Mesodermal cell (in vitro differentiated cells): ENCODE results near the gene ACVR2B.

Source experiments
- H3K27ac ChIP-seq: 2 replicates; pipeline ENCODE4 v1.7.0; 2013; ENCODE audit warnings: mild to moderate bottlenecking, low read depth, low read length, moderate library complexity; ENCODE audit not compliant: severe bottlenecking
- H3K36me3 ChIP-seq: 2 replicates; pipeline ENCODE4 v1.7.1; 2013; ENCODE audit warnings: mild to moderate bottlenecking, low read length, moderate library complexity; ENCODE audit not compliant: control insufficient read depth, insufficient read depth
- H3K4me1 ChIP-seq: one replicate; pipeline ENCODE4 v1.7.1; 2013; ENCODE audit warnings: mild to moderate bottlenecking, low read length; ENCODE audit not compliant: insufficient read depth, control insufficient read depth, poor library complexity, severe bottlenecking
- H3K4me3 ChIP-seq: 2 replicates; pipeline ENCODE4 v1.7.0; 2013; ENCODE audit warnings: low read length, control low read depth, mild to moderate bottlenecking; ENCODE audit not compliant: insufficient read depth, poor library complexity, severe bottlenecking; ENCODE audit errors: extremely low read depth
- H3K9me3 ChIP-seq: 2 replicates; pipeline ENCODE4 v1.7.1; 2013; ENCODE audit warnings: mild to moderate bottlenecking, low read length, moderate library complexity; ENCODE audit not compliant: control insufficient read depth
- WGBS, 2 experiments: methylation state at CpG; one replicate each; pipeline ENCODE4 v1.1.5; 2013; ENCODE audit warnings: missing lambda C conversion rate in 2 of 2; ENCODE audit not compliant: insufficient coverage in 2 of 2; 5-methylcytosine and 5-hydroxymethylcytosine counted together

Gene ACVR2B

GRCh38 chr3:38511546-38511945 is 57.9 kb downstream of the ACVR2B start:
- H3K4me1 ChIP-seq: no peaks in the 10 kb centered on the region
- no peak overlapping the region for H3K27ac ChIP-seq
- peaks cover 33% of the 10 kb centered on the region for H3K36me3 ChIP-seq
- no peaks in the 10 kb centered on the region for H3K9me3 ChIP-seq
- no peak overlapping the region for H3K4me3 ChIP-seq
- WGBS, 2 experiments: 80 to 100% methylated on average over 1 of the region's 3 CpGs

- Histone ChIP-seq H3K36me3 (peaks cover 24% of the 10 kb centered on the region), H3K4me3 (no peak overlapping the region), H3K9me3 (no peaks in the 10 kb centered on the region), H3K4me1 (peaks cover 11% of the 10 kb centered on the region), H3K27ac (no peak overlapping the region)
- WGBS, 2 experiments: 87 to 95% methylated on average over 5 to 6 of the region's 7 CpGs
Observed at GRCh38 chr3:38515367-38515766, 61.7 kb downstream of the ACVR2B start.

GRCh38 chr3:38516669-38517068 is 63.0 kb downstream of the ACVR2B start:
- Histone ChIP-seq H3K36me3 (peaks cover 20% of the 10 kb centered on the region), H3K4me1 (peaks cover 12% of the 10 kb centered on the region), H3K4me3 (no peak overlapping the region), H3K27ac (no peak overlapping the region), H3K9me3 (no peaks in the 10 kb centered on the region)
- WGBS, 2 experiments: 60% methylated on average over 1 of the region's 1 CpG; no CpG with 5 or more reads in 1 of the 2 experiments

- Histone ChIP-seq H3K4me1 (peaks cover 16% of the 10 kb centered on the region), H3K36me3 (peaks cover 20% of the 10 kb centered on the region), H3K4me3 (no peak overlapping the region), H3K9me3 (no peaks in the 10 kb centered on the region), H3K27ac (no peak overlapping the region)
- no CpG with 5 or more reads among the region's 1 CpG for WGBS, 2 experiments
Observed at GRCh38 chr3:38519000-38519399, 65.3 kb downstream of the ACVR2B start.

GRCh38 chr3:38519651-38520050 is 66.0 kb downstream of the ACVR2B start:
- 46 to 59% methylated on average over 2 to 3 of the region's 5 CpGs for WGBS, 2 experiments
- H3K27ac ChIP-seq: no peak overlapping the region
- H3K4me1 ChIP-seq: peaks cover 18% of the 10 kb centered on the region
- no peaks in the 10 kb centered on the region for H3K9me3 ChIP-seq
- peaks cover 15% of the 10 kb centered on the region for H3K36me3 ChIP-seq
- H3K4me3 ChIP-seq: no peak overlapping the region

GRCh38 chr3:38521391-38521987 is 67.8 kb downstream of the ACVR2B start:
- H3K36me3 ChIP-seq: peaks cover 16% of the 10 kb centered on the region
- WGBS, 2 experiments: 0 to 5% methylated on average over 4 of the region's 5 CpGs

GRCh38 chr3:38522002-38522401 is 68.3 kb downstream of the ACVR2B start:
- no peaks in the 10 kb centered on the region for H3K9me3 ChIP-seq
- H3K36me3 ChIP-seq: peaks cover 18% of the 10 kb centered on the region
- H3K4me3 ChIP-seq: no peak overlapping the region
- 91 to 94% methylated on average over 4 of the region's 6 CpGs for WGBS, 2 experiments
- H3K4me1 ChIP-seq: peaks cover 22% of the 10 kb centered on the region
- no peak overlapping the region for H3K27ac ChIP-seq

More at GRCh38 chr3:38521391-38521987, 67.8 kb downstream of the ACVR2B start:
- no peak overlapping the region for H3K27ac ChIP-seq
- peaks cover 22% of the 10 kb centered on the region for H3K4me1 ChIP-seq
- H3K9me3 ChIP-seq: no peaks in the 10 kb centered on the region
- H3K4me3 ChIP-seq: no peak overlapping the region

GRCh38 chr3:38524141-38524739 is 70.5 kb downstream of the ACVR2B start:
- peaks cover 20% of the 10 kb centered on the region for H3K36me3 ChIP-seq
- H3K27ac ChIP-seq: peak overlapping the region; percentile 51
- WGBS, 2 experiments: 93 to 94% methylated on average over 5 of the region's 5 CpGs
- H3K4me3 ChIP-seq: no peak overlapping the region
- H3K9me3 ChIP-seq: no peaks in the 10 kb centered on the region
- H3K4me1 ChIP-seq: peaks cover 22% of the 10 kb centered on the region

GRCh38 chr3:38526792-38527191 is 73.1 kb downstream of the ACVR2B start:
- Histone ChIP-seq H3K9me3 (no peaks in the 10 kb centered on the region), H3K36me3 (peaks cover 20% of the 10 kb centered on the region), H3K27ac (no peak overlapping the region), H3K4me3 (no peak overlapping the region), H3K4me1 (peaks cover 10% of the 10 kb centered on the region)
- 94 to 97% methylated on average over 13 to 14 of the region's 14 CpGs for WGBS, 2 experiments

- 86 to 100% methylated on average over 1 of the region's 1 CpG for WGBS, 2 experiments
- no peak overlapping the region for H3K27ac ChIP-seq
- no peaks in the 10 kb centered on the region for H3K9me3 ChIP-seq
- no peak overlapping the region for H3K4me3 ChIP-seq
- peaks cover 9% of the 10 kb centered on the region for H3K36me3 ChIP-seq
- H3K4me1 ChIP-seq: peaks cover 10% of the 10 kb centered on the region
Observed at GRCh38 chr3:38528457-38528856, 74.8 kb downstream of the ACVR2B start.

- Histone ChIP-seq H3K36me3 (no peaks in the 10 kb centered on the region), H3K4me1 (no peaks in the 10 kb centered on the region), H3K27ac (no peak overlapping the region), H3K4me3 (no peak overlapping the region), H3K9me3 (no peaks in the 10 kb centered on the region)
- WGBS, 2 experiments: 14 to 78% methylated on average over 1 to 2 of the region's 3 CpGs
Observed at GRCh38 chr3:38532529-38532928, 78.8 kb downstream of the ACVR2B start.
